NCI-H446 treated with DMSO at 0.1 percent for 48 hours (cell line): ENCODE data around the gene ZWINT.

Experiments
- DNase-seq: peaks from one replicate; lab custom pipeline; 2025; lab: John Stamatoyannopoulos, UW

The ZWINT gene

GRCh38 chr10:56360967-56361612 is at the start of gene ZWINT:
ZWINT (minus strand) TSS chr10:56361259; CDS start chr10:56361236, 23 bp downstream.
- DNase-seq = peak; percentile 89

- no peak for DNase-seq
These were observed 22.7 kb upstream of the ZWINT start for GRCh38 chr10:56383806-56384205.

- no peak for DNase-seq
These were observed 9.4 kb upstream of the ZWINT start for GRCh38 chr10:56370217-56371113.

- no peak for DNase-seq
These were observed 484 bp downstream of the ZWINT start for GRCh38 chr10:56360583-56360966.

GRCh38 chr10:56359837-56360236 is 1.2 kb downstream of the ZWINT start:
- DNase-seq = no peak

- DNase-seq = no peak
These were observed 4.0 kb downstream of the ZWINT start for GRCh38 chr10:56357018-56357417.

GRCh38 chr10:56351909-56352630 is 9.0 kb downstream of the ZWINT start:
- no peak for DNase-seq

GRCh38 chr10:56349611-56350010 is 11.4 kb downstream of the ZWINT start:
- DNase-seq = no peak

GRCh38 chr10:56348101-56348500 is 13.0 kb downstream of the ZWINT start:
- no peak for DNase-seq

- DNase-seq = no peak
These were observed 14.1 kb downstream of the ZWINT start for GRCh38 chr10:56346845-56347415.

GRCh38 chr10:56341612-56342011 is 19.4 kb downstream of the ZWINT start:
- DNase-seq = no peak

GRCh38 chr10:56329961-56330360 is 31.1 kb downstream of the ZWINT start:
- no peak for DNase-seq

- no peak for DNase-seq
These were observed 33.9 kb downstream of the ZWINT start for GRCh38 chr10:56327118-56327517.

GRCh38 chr10:56319386-56319785 is 41.7 kb downstream of the ZWINT start:
- no peak for DNase-seq

GRCh38 chr10:56318816-56319215 is 42.2 kb downstream of the ZWINT start:
- no peak for DNase-seq

GRCh38 chr10:56317603-56318002 is 43.5 kb downstream of the ZWINT start:
- peak; percentile 24 for DNase-seq

- DNase-seq = no peak
These were observed 44.5 kb downstream of the ZWINT start for GRCh38 chr10:56316603-56317002.
